GM12872 (cell line): ENCODE results near the gene PPTC7.

ENCODE experiments used
- TF ChIP-seq, protein P1 (sequence below): IDR thresholded peaks from 3 replicates; pipeline ENCODE4 v1.5.1; 2011; ENCODE audit warnings: low read depth, mild to moderate bottlenecking, low read length, moderate library complexity; ENCODE audit not compliant: insufficient read depth

The PPTC7 gene

DNA sequence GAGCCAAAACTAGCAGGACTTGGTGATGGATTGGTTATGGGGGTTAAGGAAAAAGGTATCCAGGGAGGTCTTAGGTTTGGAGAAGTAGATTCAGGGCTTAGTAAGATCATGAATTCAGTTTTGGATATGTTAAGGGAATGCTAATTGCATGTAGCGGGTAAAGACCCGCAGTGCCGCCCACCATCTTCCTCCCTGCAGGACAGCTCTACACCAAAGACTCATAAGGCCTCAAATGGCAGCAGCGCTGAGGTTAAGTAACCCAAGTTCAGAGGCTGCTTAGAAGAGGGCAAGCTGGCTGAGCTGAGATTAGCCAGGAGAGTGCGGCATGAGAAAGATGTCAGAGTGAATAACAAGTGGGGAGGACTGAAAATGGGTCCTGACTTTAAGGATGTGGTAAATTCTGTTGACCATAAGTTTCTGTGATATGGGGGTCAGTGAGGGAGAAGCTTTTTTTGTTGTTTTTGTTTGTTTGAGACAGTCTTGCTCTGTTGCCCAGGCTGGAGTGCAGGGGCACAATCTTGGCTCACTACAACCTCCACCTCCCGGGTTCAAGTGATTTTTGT is 54.8 kb downstream of the PPTC7 start:
- TF ChIP-seq, protein P1, sequence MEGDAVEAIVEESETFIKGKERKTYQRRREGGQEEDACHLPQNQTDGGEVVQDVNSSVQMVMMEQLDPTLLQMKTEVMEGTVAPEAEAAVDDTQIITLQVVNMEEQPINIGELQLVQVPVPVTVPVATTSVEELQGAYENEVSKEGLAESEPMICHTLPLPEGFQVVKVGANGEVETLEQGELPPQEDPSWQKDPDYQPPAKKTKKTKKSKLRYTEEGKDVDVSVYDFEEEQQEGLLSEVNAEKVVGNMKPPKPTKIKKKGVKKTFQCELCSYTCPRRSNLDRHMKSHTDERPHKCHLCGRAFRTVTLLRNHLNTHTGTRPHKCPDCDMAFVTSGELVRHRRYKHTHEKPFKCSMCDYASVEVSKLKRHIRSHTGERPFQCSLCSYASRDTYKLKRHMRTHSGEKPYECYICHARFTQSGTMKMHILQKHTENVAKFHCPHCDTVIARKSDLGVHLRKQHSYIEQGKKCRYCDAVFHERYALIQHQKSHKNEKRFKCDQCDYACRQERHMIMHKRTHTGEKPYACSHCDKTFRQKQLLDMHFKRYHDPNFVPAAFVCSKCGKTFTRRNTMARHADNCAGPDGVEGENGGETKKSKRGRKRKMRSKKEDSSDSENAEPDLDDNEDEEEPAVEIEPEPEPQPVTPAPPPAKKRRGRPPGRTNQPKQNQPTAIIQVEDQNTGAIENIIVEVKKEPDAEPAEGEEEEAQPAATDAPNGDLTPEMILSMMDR, result no peak

DNA sequence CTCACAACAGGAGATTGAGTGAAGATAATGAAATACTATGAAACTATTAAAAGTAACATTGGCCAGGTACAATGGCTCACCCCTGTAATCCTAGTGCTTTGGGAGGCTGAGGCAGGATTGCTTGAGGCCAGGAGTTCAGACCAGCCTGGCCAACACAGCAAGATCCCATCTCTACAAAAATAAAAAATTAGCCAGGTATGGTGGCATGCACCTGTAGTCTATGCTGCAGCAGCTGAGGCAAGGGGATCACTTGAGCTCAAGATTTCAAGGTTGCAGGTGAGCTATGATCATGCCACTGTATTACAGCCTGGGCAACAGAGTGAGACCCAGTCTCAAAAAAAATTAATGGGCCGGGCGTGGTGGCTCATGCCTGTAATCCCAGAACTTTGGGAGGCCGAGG is 66.1 kb downstream of the PPTC7 start:
- TF ChIP-seq, protein P1, result no peak

DNA sequence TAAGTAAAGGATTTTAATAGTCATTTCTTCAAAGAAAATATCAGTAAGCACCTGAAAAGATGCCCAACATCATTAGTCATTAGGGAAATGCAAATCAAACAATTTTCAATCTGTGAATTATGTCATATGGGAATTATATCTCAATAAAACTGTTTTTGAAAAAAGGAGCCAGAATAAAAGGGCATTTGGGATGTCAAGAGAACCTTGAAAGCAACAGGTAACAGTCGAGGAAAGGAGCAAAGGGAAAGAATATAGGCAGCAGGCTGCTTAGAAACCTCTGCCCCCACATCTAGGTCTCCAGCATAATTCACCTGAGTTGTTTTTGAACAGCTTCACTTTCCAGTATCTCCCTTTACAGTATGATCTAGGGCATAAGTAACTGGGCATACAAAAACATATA is 68.8 kb downstream of the PPTC7 start:
- TF ChIP-seq, protein P1, result no peak

DNA sequence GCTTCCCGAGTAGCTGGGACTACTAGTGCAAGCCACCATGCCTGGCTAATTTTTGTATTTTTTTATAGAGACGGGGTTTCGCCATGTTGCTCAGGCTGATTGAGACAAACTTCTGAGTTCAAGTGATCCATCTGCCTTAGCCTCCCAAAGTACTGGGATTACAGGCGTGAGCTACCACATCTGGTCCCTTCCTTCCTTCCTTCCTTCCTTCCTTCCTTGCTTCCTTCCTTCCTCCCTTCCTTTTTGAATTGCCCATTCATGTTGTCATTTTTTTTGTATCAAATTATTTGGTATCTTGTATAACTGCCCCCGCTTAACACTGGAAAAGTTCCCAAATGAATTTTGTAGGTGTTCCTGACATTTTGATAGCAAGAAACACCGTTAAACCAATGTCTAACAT is 69.3 kb downstream of the PPTC7 start:
- TF ChIP-seq, protein P1, result no peak

DNA sequence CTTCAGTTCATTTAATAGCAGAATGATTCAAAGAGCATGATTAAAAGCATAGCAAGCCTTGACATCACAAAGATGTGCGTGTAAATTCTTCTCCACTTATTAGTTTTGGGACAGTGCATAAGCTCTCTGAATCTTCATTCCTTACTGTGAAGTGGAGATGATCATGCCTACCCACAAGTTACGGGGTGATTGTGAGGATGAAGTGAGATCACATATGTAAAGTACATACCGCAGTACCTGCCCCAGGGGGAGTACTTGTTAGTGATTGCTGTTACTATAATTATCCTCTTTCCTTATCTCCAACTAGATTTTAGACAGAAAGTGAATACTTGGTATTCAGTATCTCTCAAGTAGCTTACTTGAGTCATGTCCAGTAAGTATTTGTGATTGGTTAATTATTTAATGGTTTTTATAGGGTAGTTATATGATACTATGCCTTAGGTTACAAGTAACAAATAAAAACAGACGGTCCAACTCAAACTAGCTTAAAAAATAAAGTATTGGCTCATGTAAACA is 75.0 kb downstream of the PPTC7 start:
- TF ChIP-seq, protein P1, result no peak

DNA sequence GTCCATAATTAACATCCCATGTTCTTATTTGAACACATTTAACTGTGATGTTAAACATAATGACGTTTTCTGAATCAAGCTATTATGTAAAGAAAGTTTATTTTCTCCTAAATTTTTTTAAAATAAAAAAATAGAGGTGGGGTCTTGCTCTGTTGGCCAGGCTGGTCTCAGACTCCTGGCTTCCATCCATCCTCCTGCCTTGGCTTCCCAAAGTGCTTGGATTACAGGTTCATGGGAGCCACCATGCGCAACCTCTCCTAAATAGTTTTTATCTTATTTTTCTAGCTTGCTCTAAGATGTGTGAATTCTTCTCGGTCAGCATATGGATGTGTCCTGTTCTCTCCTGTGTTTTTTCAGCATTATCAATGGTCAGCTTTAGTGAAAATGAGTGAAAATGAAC is 77.8 kb downstream of the PPTC7 start:
- TF ChIP-seq, protein P1, result no peak

DNA sequence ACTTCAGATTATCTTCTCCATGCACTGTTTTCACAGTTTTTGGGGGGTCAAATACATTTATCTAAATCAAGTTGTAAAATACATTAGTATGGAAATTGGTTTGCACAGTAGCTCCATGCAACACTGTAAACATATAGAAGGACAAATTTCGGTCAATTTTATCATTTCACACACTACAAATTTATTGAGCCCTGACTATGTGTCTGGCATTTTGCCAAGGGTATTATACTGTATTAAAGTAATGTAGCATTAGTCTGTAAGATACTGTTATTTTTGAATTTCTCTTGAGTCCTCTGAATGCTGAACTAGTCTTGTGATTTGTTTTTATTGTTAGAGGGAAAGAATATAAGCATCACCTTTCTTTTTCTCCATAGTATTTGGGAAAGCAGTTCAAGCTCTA is 79.7 kb downstream of the PPTC7 start:
- TF ChIP-seq, protein P1, result no peak
